DND-41 (cell line): ENCODE results near the gene SHROOM3.

Source experiments
- CTCF ChIP-seq: IDR thresholded peaks from 2 replicates; pipeline ENCODE4 v1.5.1; 2012; ENCODE audit warnings: borderline replicate concordance, low read length, moderate library complexity, mild to moderate bottlenecking; ENCODE audit not compliant: poor library complexity, severe bottlenecking; ENCODE audit errors: extremely low read depth
- EZH2 ChIP-seq: IDR thresholded peaks from 3 replicates; pipeline ENCODE4 v1.6.1; 2012; ENCODE audit warnings: borderline replicate concordance, low read depth, mild to moderate bottlenecking, moderate library complexity, low read length, inconsistent platforms; ENCODE audit not compliant: severe bottlenecking

DNA sequence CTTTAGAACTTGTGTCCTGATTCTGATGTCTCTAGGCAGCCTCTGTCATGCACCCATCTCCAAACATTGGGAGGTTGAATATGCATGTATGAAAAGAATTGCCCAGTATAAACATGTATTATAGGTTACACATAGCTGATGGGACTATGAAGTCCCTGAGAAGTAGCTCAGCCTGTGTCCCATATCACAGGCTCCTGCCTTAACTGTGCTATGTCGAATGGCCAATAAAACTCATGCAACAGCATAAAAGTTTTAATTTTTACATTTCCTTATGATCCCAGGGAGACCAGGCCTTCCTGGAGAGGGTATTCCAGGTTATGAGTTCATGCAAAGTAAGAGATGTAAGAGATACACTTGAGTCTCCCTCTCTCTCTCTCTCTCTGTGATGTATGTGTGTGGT is 217.4 kb downstream of the SHROOM3 start:
- TF ChIP-seq CTCF (no peak), EZH2 (no peak)
